ENCODE data around the gene EYS.
"Not testable (repeated sequence)": the region's sequence is repeated elsewhere in the genome, so short reads cannot be mapped to it uniquely, and the experiment has no call there.

The EYS gene

DNA sequence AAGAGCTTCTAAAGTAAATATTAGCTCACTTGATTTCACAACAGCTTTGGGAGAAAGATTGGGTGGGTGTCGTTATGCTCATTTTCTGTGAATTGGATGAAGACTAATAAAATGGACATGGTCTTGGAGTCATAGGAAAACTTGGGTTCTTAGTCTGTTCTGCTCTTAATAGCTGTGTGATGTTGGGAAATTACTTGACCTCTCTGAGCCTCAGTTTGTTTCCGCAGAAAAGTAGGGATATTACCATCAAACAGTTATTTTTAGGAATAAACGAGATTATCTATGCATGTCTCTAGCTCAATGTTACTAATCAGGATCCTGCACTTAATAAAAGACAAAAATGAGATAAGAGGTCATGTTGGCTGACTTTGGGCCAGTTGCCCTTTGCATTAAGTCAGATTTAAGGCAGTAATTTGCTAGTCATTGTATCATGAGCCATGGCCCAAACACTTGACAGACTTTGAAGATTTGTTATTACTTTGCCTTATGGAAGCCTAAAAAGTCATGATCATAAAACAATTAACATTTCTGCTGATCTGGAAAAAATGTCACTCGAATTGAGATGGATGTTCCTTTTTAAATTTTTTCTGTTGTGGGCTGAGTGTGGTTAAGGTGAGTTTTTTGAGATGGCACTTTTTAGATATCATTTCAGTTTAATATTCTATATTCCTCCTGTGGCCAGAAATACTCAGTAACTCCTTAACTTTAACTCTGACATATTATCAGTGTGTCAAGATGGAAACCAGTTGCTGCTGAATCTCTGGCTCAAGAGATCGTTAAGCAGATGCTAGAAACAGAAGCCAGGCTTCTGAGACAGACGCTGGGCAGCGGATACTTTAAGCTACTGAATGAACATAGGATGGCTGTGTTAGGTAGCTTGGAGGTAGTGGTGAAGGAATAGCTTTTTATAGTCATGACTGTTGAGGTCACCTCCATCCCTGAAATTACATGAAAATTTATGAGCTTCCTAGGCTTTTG lies 1779.8 kb downstream of the EYS start:
- DNase-seq: no peak

GRCh38 chr6:63926258-63926780 lies 1780.7 kb downstream of the EYS start:
- DNase-seq: no peak

DNA sequence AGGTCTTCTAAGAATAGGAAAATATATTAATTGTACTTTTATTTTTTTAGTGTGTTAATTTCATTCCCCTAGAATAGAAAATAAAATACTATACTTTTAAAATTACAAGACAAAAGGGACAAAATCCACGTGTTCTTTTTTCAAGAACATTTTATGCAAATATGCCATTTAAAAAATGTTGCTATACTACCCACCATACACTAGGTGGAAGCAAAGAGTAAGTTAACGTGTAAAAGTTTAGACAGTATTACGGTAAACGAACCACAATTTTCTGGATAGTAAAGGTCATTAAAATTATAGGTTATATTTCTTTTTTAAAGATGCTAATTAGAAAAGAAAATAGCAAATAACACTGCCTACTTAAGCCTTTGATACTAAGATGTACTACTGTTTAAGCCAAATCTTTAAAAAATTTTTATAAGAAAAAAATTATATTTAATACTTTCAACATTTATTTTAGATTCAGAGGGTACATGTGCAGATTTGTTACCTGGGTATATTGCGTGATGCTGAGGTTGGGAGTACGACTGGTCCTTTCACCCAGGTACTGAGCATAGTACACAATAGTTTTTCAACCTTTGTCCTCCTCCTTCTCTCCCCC lies 1783.8 kb downstream of the EYS start:
- DNase-seq: peak; percentile 30

DNA sequence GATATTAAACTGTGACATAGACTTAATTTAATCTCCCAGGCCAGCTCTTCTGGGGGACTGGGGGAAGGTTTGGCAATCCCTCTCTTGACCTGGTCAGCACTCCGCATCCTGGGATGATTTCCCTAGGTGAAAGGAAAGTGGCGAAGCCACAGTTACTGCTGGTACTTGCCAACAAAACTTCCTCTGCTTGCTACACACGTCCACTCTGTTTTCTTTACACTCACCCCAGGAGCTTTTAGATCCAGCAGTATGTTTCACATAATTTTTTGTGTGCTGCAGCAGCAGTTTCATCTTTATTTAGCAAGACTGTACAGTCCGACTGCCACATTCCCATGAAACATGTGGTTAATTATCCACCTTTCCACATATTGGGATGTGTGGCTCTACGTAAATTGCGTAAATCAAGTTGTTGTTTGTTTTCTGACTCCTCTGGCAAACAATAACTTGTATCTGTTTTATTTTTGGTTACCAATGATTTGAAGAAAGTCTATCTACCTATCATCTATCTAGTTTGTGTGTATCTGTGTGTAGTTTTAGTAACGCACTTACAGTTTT lies 1787.4 kb downstream of the EYS start:
- DNase-seq: no peak

GRCh38 chr6:63912887-63913286 lies 1794.1 kb downstream of the EYS start:
- no peak for DNase-seq

DNA sequence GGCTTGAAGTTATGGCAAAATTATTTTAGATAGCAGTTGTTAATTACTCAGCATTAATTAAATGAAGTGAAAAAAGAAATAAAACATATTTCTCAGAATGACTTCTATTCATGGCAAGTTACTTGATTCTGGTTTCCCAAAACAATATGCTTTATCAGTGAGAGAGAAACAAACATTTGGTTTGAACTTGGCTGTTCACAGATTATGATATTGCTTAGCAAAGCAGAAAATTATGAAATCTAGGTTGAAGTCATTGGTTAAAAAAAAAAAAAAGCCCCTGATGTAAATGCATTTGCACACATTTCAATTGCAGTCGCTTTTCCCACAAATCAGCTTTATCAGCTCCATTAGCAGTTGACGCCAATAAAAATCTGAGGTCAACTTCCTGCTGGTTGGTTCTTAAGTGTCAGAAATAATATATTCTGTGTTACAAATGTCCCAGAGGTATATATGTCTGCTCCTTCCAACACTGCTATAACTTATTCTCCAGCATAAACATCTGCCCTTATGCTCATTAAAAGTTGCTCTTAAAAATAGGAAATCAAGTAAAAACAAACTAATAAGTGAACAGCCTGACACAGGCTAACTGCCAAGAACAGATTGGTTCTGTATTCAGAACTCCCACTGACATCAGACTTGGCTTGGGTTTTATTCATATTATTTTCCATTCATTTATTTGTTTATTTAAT lies 1796.0 kb downstream of the EYS start:
- DNase-seq: no peak

DNA sequence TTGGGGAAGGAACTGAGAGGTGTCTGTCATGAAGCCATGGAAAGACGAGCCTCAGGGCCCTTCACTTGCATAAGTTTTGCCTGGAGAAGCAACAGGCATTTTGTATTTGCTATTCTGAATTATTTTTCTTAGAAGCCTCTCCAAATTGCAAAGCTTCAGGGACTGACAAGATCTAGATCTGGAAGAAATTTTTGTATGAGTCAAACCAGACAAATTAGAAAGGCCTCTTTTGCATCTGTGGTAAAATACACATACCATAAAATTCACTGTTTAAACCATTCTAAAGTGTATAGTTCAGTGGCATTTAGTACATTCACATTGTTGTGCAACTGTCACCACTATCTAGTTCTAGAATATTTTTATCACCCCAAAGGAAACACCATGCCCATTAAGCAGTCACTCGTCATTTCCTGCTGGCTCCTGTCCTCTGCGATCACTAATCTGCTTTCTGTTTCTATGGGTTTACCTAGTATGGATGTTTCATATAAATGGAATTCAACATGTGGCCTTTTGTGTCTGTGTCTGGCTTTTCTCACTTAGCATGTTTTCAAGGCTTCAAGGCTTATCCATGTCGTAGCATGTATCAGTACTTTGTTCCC lies 1802.3 kb downstream of the EYS start:
- DNase-seq: no peak

DNA sequence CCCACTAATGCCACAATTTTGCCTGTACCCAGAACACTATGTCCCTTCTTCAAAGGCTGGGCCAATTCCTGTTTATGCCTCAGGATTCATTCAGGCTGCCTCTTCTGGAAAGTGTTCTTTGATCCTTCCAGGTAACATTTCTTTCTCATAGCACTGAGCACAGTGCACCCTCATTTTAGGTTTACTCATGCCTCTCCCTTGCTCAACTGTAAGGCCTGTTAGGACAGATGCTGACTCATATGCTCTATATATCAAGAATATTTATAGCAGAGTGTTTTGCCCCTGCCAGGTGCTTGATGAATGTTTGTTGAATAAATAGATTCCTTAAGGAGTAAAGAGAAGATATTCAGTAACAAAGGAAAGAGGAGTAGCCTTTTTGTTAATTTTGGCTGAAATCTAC lies 1807.5 kb downstream of the EYS start:
- no peak for DNase-seq

DNA sequence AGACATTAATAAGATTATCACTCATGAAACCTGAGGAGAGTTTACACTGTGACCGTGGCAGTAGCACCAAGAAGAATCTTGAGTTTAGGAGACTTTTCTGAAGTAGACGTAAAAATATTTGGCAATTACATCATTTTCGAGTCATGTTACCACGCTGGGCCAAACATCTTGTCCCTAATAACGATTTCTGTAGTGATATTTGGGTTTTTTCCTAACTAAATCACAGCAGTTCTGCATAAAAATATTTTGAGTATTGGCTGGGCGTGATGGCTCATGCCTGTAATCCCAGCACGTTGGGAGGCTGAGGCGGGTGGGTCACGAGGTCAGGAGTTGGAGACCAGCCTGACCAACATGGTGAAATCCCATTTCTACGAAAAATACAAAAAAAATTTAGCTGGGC lies 1809.1 kb downstream of the EYS start:
- DNase-seq: no peak

DNA sequence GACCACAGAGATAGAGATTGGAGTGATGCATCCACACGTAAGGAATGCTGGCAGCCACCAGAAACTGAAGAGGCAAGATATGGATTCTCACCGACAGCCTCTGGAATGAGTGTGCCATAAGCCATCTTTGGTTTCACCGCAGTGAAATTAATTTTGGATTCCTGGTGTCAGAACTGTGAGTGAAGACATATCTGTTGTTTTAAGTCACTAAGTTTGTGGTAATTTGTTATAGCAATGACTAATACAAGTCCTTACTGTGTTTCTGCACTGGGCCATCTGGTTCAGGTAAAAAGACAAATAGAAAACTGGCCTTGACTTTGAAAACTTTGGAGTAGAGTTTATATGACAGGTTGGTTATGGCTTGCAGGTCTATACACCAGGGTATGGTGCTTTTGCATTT lies 1809.6 kb downstream of the EYS start:
- no peak for DNase-seq

DNA sequence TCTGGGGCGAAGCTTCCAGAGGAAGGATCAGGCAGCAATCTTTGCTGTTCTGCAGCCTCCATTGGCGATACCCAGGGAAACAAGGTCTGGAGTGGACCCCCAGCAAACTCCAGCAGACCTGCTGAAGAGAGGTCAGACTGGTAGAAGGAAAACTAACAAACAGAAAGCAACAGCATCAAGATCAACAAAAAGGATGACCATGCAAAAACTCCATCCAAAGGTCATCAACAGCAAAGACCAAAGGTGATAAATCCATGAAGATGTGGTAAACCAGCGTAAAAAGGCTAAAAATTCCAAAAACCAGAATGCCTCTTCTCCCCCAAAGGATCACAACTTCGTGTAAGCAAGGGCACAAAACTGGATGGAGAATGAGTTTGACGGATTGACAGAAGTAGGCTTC lies 1818.6 kb downstream of the EYS start:
- no peak for DNase-seq

DNA sequence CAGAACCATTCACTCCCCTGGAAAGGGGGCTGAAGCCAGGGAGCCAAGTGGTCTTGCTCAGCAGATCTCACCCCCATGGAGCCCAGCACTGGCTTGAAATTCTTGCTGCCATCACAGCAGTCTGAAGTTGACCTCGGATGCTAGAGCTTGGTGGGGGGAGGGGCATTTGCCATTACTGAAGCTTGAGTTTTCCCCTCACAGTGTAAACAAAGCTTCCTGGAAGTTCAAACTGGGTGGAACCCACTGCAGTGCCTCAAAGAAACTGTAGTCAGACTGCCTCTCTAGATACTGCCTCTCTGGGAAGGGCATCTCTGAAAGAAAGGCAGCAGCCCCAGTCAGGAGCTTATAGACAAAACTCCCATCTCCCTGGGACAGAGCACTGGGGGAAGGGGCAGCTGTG lies 1819.2 kb downstream of the EYS start:
- DNase-seq: not testable (repeated sequence)

GRCh38 chr6:63887002-63887751 lies 1819.8 kb downstream of the EYS start:
- no peak for DNase-seq

GRCh38 chr6:63886341-63886740 lies 1820.7 kb downstream of the EYS start:
- DNase-seq: no peak

GRCh38 chr6:63883597-63883996 lies 1823.4 kb downstream of the EYS start:
- DNase-seq: no peak

GRCh38 chr6:63882208-63882607 lies 1824.8 kb downstream of the EYS start:
- DNase-seq: no peak

DNA sequence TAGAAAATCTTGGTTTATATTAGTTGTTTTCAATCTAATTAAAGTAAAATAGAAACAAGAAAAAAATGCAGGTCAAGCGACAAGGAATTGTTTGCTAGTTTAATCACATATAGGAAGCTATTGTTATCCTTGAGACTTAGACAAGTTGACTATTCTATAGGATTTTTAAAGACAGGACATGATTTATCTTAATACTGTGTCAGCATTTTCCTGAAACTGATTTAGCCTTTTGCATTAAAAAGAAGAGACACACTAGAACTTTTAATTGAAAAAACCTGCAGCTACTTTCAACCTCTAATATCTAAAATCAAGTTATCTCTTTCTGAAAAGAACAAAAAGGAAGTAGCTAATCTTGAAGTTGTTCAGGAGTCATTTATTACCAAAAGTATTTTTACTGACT lies 1825.2 kb downstream of the EYS start:
- no peak for DNase-seq

DNA sequence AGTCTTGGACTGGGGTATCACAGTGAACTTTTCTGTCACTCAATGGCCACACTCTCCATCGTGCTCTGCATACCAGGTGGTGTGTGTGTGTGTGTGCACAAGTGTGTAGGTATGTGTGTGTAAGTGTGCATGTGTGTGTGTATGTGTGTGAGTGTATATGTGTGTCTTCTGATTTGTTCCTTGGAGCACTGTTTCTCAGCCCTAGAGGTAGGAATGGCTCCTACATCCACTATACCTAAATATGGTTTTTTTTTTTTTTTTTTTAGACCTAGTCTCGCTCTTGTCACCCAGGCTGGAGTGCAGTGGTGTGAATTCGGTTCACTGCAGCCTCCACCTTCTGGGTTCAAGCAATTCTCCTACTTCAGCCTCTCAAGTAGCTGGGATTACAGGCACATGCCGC lies 1834.8 kb downstream of the EYS start:
- no peak for DNase-seq

GRCh38 chr6:63868351-63868750 lies 1838.7 kb downstream of the EYS start:
- no peak for DNase-seq

DNA sequence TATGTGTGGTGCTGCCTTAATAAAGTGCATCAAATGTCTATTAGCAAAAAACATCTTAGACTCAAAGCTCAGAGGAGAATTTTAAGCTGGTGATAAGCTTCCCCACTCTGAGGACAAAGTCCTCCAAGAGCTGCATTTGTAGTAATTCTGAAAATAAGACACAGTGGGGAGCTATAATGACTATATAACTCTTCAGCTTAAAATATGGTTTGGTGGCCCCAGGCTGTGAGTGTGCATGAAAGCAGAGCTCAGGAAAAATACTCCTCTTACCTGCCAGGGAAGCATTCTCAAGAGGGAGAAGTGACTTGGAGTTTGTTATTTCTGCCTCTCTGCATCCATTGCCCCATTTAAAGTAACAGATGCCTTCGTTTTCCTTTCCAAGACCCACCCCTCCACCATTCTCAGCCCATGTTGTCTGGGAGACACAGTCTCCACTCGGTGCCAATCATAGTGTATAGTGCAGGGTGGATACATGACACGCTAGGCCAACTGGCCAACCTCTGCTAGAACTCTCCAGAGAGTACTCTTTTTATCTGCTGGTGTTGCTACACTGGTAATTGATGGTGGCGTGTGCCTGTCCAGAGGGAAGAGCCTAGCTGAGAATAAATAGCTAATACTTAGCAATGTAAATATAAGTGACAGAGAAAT lies 1842.2 kb downstream of the EYS start:
- no peak for DNase-seq

- DNase-seq: no peak
Measured at GRCh38 chr6:63864061-63864460, 1843.0 kb downstream of the EYS start.

Data from activated CD4-positive, alpha-beta T cell treated with anti-CD3 and anti-CD28 coated beads, Interleukin-2, Interleukin-6, amounts not matched to agents 100 ng/mL and 50 ng/mL, durations not matched to agents 16 hours and 8 hours (primary cell).